GM18520 (cell line): ENCODE measurements around the gene PACC1.
A peak's percentile ranks its signal among the peaks of the same experiment; 100 is the strongest.

ENCODE experiments used
- ATAC-seq: cut with Tn5 transposase; IDR thresholded peaks from one replicate; pipeline ENCODE4 v1.9.1; 2021; ENCODE audit not compliant: unreplicated experiment

Gene PACC1

GRCh38 chr1:212414328-212415106, at the start of gene PACC1:
Gene PACC1 (minus strand): TSS chr1:212414886. CDS start chr1:212414757, 129 bp downstream.
- peak; percentile 98 for ATAC-seq

GRCh38 chr1:212463565-212464285, 49.0 kb upstream of the PACC1 start:
- ATAC-seq = no peak

DNA sequence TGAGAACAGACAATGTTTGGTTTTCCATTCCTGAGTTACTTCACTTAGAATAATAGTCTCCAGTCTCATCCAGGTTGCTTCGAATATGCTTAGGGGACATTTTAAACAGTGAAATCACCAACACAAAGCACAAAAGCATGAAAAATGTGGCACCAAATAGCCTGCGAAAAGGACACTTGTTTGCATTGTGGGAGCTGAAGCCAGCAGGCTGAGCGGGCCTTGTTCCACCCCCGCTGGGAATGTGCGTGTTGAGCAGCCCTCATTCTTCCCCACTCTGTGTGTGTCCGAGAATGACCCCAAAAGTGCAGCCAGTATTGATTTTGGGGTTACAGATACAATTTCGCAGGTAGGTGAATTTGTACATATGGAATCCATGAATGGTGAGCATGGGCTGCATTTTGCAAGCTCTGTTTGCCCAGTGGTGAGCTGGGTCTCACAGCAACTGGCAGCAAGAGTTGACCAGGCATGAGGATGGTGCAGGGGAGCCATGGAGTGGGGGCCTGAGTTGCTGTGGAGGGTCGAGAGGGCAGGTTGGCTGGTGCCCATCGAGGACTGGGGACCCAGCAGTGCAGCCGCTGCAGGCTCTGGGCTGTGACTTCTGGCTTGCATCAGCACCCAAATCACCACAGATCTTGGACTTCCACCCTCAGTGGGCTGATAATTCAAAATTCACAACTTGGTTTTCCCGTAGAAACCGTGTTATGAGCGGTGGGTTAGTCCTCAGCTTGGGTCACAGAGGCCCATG, 47.4 kb upstream of the PACC1 start:
- no peak for ATAC-seq

GRCh38 chr1:212460376-212460775, 45.7 kb upstream of the PACC1 start:
- ATAC-seq = no peak

GRCh38 chr1:212459656-212460055, 45.0 kb upstream of the PACC1 start:
- ATAC-seq = no peak

- no peak for ATAC-seq
Measured at GRCh38 chr1:212458817-212459216, 44.1 kb upstream of the PACC1 start.

GRCh38 chr1:212457740-212458338, 43.2 kb upstream of the PACC1 start:
- ATAC-seq = no peak

GRCh38 chr1:212455803-212456528, 41.3 kb upstream of the PACC1 start:
- ATAC-seq = no peak

DNA sequence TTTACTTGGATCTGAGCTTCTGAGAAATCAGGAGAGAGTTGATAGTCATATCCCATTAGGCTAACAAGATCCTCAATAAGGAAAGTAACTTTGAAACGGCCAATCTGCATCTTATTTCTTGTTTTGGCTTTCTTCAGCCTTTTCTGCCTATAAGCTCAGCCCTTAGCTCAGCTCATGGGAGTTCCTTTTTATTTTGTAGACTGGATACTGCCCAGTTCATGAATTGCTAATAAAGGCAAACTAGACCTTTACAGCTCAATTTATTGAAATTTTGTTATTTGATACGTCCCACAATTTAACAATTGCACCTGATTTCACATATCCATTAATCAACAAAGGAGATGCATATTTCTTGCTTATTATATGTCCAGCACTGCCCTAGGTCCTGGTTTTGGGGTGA, 40.7 kb upstream of the PACC1 start:
- ATAC-seq = no peak

GRCh38 chr1:212454741-212455140, 40.1 kb upstream of the PACC1 start:
- no peak for ATAC-seq

- no peak for ATAC-seq
Measured at GRCh38 chr1:212453156-212453857, 38.6 kb upstream of the PACC1 start.

DNA sequence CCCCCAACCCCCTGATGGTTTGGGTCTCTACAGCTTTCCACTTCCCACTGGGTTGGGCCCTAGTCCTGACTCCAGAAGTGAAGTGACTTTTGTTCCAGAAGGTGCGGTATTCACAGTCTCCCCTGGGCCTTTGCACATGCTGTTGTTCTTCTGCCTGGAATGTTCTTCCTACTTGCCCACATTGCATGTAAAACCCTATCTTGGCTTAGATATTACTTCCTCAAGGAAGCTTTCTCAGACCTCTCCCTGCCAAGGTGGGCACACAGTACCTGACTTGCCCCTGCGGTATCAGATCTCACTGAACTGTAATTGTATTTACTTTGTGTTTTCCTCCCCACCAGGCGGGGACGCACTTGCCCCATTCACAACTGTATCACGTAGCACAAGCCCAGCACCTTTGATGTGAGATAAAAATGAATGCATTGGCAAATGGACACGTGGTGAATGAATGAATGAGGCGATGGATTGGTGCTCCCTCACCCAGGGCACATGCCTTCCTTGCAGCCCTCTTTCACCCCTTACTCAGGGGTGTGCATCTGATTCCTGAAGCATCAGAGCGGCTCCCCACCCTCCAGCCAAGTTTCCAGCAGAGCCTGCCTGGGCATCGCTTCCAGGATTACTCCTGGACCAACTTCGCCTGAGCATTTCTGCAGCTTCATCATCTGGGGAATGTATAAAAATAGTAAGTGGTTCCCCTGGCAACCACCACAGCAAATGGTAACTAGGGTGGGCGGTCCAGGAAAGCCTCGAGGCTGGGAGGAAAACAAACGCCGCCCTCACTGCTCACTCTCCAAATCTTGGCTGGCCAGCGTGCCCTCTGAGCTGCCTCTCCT, 37.9 kb upstream of the PACC1 start:
- ATAC-seq = no peak

DNA sequence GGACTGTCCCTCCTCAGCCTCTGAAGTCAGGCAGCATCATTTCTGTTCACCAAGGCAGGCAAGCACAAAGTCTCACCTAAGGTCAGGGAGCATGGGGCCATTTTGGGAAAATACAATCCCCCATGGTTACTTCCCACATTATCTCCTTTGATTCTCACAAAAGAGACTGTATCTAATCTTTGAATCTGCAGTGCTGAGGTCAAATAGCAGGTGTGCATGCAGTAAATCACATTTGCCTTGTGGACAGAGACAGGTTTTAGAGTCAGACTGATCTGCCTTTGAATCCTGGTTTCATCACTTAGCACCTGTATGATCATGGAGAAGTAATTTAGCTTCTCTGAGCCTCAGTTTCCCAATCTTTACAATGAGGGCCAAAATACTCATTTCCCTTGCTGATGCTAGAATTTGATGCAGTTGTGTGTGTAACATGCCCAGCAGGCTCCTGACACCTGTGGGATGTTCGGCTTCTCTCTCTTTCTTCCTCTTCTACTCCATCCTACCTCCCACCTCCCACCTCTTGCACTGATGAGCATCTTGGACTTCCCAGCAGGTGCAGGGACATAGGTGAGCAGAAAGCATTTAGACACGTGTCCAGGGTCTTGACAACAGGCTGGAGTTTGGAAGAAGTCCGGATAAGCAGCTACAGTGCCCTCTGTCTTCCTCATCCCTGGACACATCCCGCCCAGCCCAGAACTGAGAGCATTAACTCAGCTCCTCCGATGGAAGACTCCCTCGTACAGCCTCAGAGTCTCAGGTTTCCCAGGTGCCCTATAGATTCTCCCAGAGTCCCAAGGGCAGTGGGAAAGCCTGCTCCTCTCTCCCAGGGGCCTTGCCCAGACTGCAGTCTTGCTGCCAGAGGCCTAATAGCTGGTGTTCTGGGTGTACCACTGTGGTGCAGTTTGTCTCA, 37.0 kb upstream of the PACC1 start:
- no peak for ATAC-seq

GRCh38 chr1:212450331-212450881, 35.7 kb upstream of the PACC1 start:
- ATAC-seq = no peak

DNA sequence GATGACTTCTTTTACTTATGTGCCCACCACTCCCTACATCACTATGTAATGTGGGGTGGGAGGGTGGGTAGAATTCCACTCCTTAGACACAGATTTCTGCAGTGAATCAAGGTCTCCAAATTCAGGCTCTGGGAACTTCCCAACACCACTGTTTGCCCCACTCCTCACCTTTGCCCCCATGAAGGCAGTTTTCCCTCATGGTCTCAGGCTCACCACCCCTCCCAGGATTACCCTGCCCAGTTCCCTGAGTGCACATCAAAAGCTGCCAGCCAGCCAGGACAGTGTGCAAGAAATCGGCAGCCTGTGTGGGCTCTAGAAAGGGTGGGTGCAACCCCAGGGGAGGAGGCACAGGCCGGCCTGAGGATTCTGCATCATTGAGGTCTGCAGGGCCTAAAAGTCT, 32.8 kb upstream of the PACC1 start:
- ATAC-seq = no peak

GRCh38 chr1:212446333-212446732, 31.6 kb upstream of the PACC1 start:
- ATAC-seq = no peak

- ATAC-seq = no peak
Measured at GRCh38 chr1:212442408-212442807, 27.7 kb upstream of the PACC1 start.

- ATAC-seq = no peak
Measured at GRCh38 chr1:212440419-212440818, 25.7 kb upstream of the PACC1 start.
